HG03060 (cell line): ENCODE data around the gene GCA.

Source experiments
- ATAC-seq: cut with Tn5 transposase; IDR thresholded peaks from one replicate; pipeline ENCODE4 v1.9.1; 2021; ENCODE audit warnings: low read depth, moderate number of reproducible peaks; ENCODE audit not compliant: unreplicated experiment

The GCA gene

DNA sequence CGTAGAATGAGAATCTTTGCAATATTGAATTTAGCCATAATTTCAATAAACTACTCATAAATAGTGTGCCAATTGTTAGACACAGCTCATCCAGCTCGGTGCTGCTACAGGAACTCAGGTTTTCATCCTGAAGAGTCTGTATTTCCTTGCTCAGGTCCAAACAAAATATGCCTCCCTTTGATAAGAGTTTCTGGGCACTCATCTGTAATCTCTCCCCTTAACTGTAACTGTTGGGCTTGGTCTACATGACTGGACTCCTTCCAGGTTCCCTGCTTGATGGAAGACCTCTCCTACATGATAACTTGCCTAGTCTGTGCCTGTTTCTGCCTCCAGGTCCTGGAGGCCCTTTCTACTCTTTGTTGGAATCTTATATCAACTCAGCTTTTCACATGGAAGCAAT lies 57.9 kb downstream of the GCA start:
- ATAC-seq = no peak

DNA sequence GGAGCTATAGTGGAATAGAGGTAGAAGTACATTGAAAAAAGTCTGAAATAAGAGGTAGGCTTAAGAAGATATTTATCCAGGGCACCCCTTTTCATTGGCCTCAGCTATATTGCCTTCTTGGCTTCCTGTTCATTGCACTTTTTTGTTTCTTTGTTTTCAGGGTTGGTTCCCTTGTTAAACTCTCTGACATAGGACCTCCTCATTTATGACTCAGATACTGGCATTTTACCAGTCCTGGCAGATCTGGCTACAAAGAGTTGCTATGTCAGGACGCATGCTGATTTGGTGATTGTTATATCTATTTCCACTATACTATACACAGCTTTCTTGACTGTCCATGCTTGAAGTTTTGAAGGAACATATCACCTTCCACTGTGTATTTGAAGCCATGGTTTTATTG lies 60.0 kb downstream of the GCA start:
- ATAC-seq = no peak
